ENCODE data around the gene EHD1. TPM values are rescaled to one million over a fixed set of nuclear protein-coding genes. Genes with fewer than 3 reads are reported as not detected.

Gene EHD1
- total and polyA plus RNA-seq, 2 of the 8 experiments (the other 6 are each of a cell fraction or from before 2014, with no cell fraction given) = 31.5 to 42.9 TPM

- TF ChIP-seq CHD7 (IDR thresholded peaks at IDR 0.05; ENCODE audit: insufficient replicate concordance, low read length) (no peak), RAD21 (IDR thresholded peaks at IDR 0.05 in 1 of 2, conservative IDR thresholded peaks at IDR 0.05 in 1 of 2; ENCODE audit: low read depth in 2 of 2, low read length in 2 of 2) (no peak), POLR2A (IDR thresholded peaks at IDR 0.05; ENCODE audit: control extremely low read depth in 1 of 2, low read depth in 2 of 2, low read length in 2 of 2) (no peak), MAX (IDR thresholded peaks at IDR 0.05) (no peak)
These were observed 45.3 kb downstream of the EHD1 start (continued) for GRCh38 chr11:64833198-64833502.
